B cell (primary cell): ENCODE measurements around the gene CEP19.

Experiments
- CTCF ChIP-seq: fragments of 200-600 bp; IDR thresholded peaks from one replicate; pipeline ENCODE4 v1.8.0; 2022; ENCODE audit warnings: antibody characterized with exemption, mild to moderate bottlenecking
- EZH2 ChIP-seq: IDR thresholded peaks from 2 replicates; pipeline ENCODE4 v1.6.1; 2012; ENCODE audit warnings: borderline replicate concordance, low read depth, mild to moderate bottlenecking, moderate library complexity, low read length; ENCODE audit not compliant: insufficient read depth, poor library complexity, severe bottlenecking

GRCh38 chr3:196740481-196741248 is 28.6 kb upstream of the CEP19 start:
- no peak for TF ChIP-seq CTCF
- TF ChIP-seq EZH2 = no peak
